SK-N-SH (cell line): Measurements from ENCODE around the gene RBCK1. TPM values are rescaled to one million over a fixed set of nuclear protein-coding genes. Genes with fewer than 3 reads are reported as not detected.

ENCODE experiments used
- CTCF ChIA-PET: fragments of 300-600, 350-600 bp; formaldehyde crosslinking; extraction: SDS; loops from one replicate; lab custom pipeline; 2021; lab: Yijun Ruan, JAX
- POLR2A ChIA-PET: fragments of 350-600 bp; sonication (Branson Sonifier 250); formaldehyde crosslinking; extraction: SDS; loops from one replicate; lab custom pipeline; 2020; ENCODE audit warnings: antibody characterized with exemption, inconsistent platforms; lab: Yijun Ruan, JAX
- DNase-seq: peaks from one replicate; pipeline ENCODE4 v3.0.0; 2012
- H2AFZ ChIP-seq: fragments of 200-600 bp; sonication (generic); 2 replicates; pipeline ENCODE4 v1.8.1; 2016; ENCODE audit warnings: antibody characterized with exemption, mild to moderate bottlenecking, low read depth
- H3F3A ChIP-seq: fragments of 200-600 bp; sonication (generic); replicated peaks from 2 replicates; pipeline ENCODE3; 2016; ENCODE audit warnings: antibody characterized with exemption, mild to moderate bottlenecking; ENCODE audit not compliant: insufficient read depth
- H3K27ac ChIP-seq, 2 experiments: fragments of 200-500 bp in 1 of 2; fragments of 200-600 bp in 1 of 2; sonication (Bioruptor generic) in 1 of 2; sonication (generic), shearing (Covaris generic) in 1 of 2; 2 replicates each; pipeline versions ENCODE4 v1.5.1 to v1.6.1; 2014 to 2016; ENCODE audit warnings: low read depth in 2 of 2, inconsistent platforms in 1 of 2, low read length in 1 of 2, mild to moderate bottlenecking in 1 of 2, mixed read lengths in 1 of 2
- H3K27me3 ChIP-seq: fragments of 200-600 bp; sonication (generic), shearing (Covaris generic); 2 replicates; pipeline ENCODE4 v1.6.1; 2016; ENCODE audit warnings: mixed run types; ENCODE audit not compliant: insufficient read depth
- H3K36me3 ChIP-seq, 2 experiments: fragments of 200-500 bp in 1 of 2; fragments of 200-600 bp in 1 of 2; sonication (Bioruptor generic) in 1 of 2; sonication (generic) in 1 of 2; replicated peaks in 1 of 2; 2 replicates each; pipeline versions ENCODE3 to v1.5.1; 2014 to 2016; ENCODE audit warnings: low read length in 1 of 2, mild to moderate bottlenecking in 1 of 2; ENCODE audit not compliant: insufficient read depth in 2 of 2, control insufficient read depth in 1 of 2
- H3K4me1 ChIP-seq, 2 experiments: fragments of 200-500 bp in 1 of 2; fragments of 200-600 bp in 1 of 2; sonication (Bioruptor generic) in 1 of 2; sonication (generic), shearing (Covaris generic) in 1 of 2; 2 replicates each; pipeline versions ENCODE4 v1.5.1 to v1.6.1; 2014 to 2016; ENCODE audit warnings: low read depth in 1 of 2, low read length in 1 of 2, mixed run types in 1 of 2; ENCODE audit not compliant: insufficient read depth in 2 of 2, control insufficient read depth in 1 of 2
- H3K4me2 ChIP-seq: fragments of 200-600 bp; sonication (generic), shearing (Covaris generic); 2 replicates; pipeline ENCODE4 v1.6.1; 2017; ENCODE audit warnings: mixed run types
- H3K4me3 ChIP-seq, 2 experiments: fragments of 200-500 bp in 1 of 2; fragments of 200-600 bp in 1 of 2; sonication (Bioruptor generic) in 1 of 2; sonication (generic), shearing (Covaris generic) in 1 of 2; 2 replicates each; pipeline versions ENCODE4 v1.5.1 to v1.8.1; 2014 to 2016; ENCODE audit warnings: low read depth in 2 of 2, inconsistent platforms in 1 of 2, low read length in 1 of 2, mild to moderate bottlenecking in 1 of 2, mixed read lengths in 1 of 2, moderate library complexity in 1 of 2
- H3K79me2 ChIP-seq: fragments of 200-600 bp; sonication (generic); 2 replicates; pipeline ENCODE4 v1.8.1; 2017; ENCODE audit warnings: mild to moderate bottlenecking; ENCODE audit not compliant: insufficient read depth
- H3K9ac ChIP-seq: fragments of 200-600 bp; sonication (generic); 2 replicates; pipeline ENCODE4 v1.6.1; 2017; ENCODE audit warnings: mixed run types
- H3K9me2 ChIP-seq: fragments of 200-600 bp; sonication (generic); 2 replicates; pipeline ENCODE4 v1.6.1; 2017; ENCODE audit warnings: mixed run types
- H3K9me3 ChIP-seq: fragments of 200-600 bp; sonication (generic); 2 replicates; pipeline ENCODE4 v1.6.1; 2017; ENCODE audit warnings: mixed run types, mild to moderate bottlenecking, moderate library complexity
- H4K20me1 ChIP-seq: fragments of 200-600 bp; sonication (generic); 2 replicates; pipeline ENCODE4 v1.6.1; 2017; ENCODE audit warnings: mild to moderate bottlenecking, mixed run types; ENCODE audit not compliant: insufficient read depth
- CHD2 ChIP-seq: fragments of 150-350 bp; IDR thresholded peaks from 2 replicates; pipeline ENCODE4 v1.6.1; 2018; ENCODE audit warnings: low read length; ENCODE audit not compliant: partially characterized antibody
- ELF1 ChIP-seq: IDR thresholded peaks from 2 replicates; pipeline ENCODE4 v1.4.0; 2012
- FOSL2 ChIP-seq: IDR thresholded peaks from 2 replicates; pipeline ENCODE4 v1.4.0; 2012; ENCODE audit warnings: low read depth, mild to moderate bottlenecking, moderate library complexity, borderline replicate concordance
- GABPA ChIP-seq: IDR thresholded peaks from 2 replicates; pipeline ENCODE4 v1.4.0; 2012; ENCODE audit warnings: low read depth, mild to moderate bottlenecking
- GATA2 ChIP-seq: sonication (generic); formaldehyde crosslinking; IDR thresholded peaks from 2 replicates; pipeline ENCODE4 v1.5.0; 2020; ENCODE audit warnings: mild to moderate bottlenecking, missing genetic modification reagents
- MEF2A ChIP-seq: IDR thresholded peaks from 2 replicates; pipeline ENCODE4 v1.4.0; 2012; ENCODE audit warnings: low read depth, borderline replicate concordance
- MXI1 ChIP-seq: IDR thresholded peaks from 2 replicates; pipeline ENCODE4 v1.6.1; 2012; ENCODE audit warnings: mild to moderate bottlenecking, low read depth, low read length, improper control_type of control experiment
- NFIC ChIP-seq: IDR thresholded peaks from 2 replicates; pipeline ENCODE4 v1.4.0; 2012; ENCODE audit warnings: borderline replicate concordance
- NRF1 ChIP-seq: IDR thresholded peaks from 2 replicates; pipeline ENCODE4 v1.6.1; 2012; ENCODE audit warnings: low read depth, mild to moderate bottlenecking, low read length
- REST ChIP-seq: IDR thresholded peaks from 2 replicates; pipeline ENCODE4 v1.6.1; 2012; ENCODE audit warnings: mild to moderate bottlenecking, low read depth, low read length, moderate library complexity
- RFX5 ChIP-seq: IDR thresholded peaks from 2 replicates; pipeline ENCODE4 v1.6.1; 2012; ENCODE audit warnings: mild to moderate bottlenecking, improper control_type of control experiment, low read length
- RXRA ChIP-seq: IDR thresholded peaks from 2 replicates; pipeline ENCODE4 v1.4.0; 2012; ENCODE audit warnings: low read depth, mild to moderate bottlenecking, borderline replicate concordance
- SMC3 ChIP-seq: IDR thresholded peaks from 2 replicates; pipeline ENCODE4 v1.6.1; 2012; ENCODE audit warnings: low read depth, low read length, improper control_type of control experiment
- TAF1 ChIP-seq: IDR thresholded peaks from 2 replicates; pipeline ENCODE4 v1.6.1; 2012; ENCODE audit warnings: low read depth, mild to moderate bottlenecking, low read length, moderate library complexity, borderline replicate concordance
- TEAD4 ChIP-seq: IDR thresholded peaks from 2 replicates; pipeline ENCODE4 v1.4.0; 2012; ENCODE audit warnings: mild to moderate bottlenecking, borderline replicate concordance; ENCODE audit not compliant: insufficient read depth
- USF1 ChIP-seq: IDR thresholded peaks from 2 replicates; pipeline ENCODE4 v1.4.0; 2012; ENCODE audit warnings: low read depth, borderline replicate concordance
- WGBS: methylation state at CpG from one replicate; pipeline ENCODE4 v1.1.6; 2017; ENCODE audit warnings: low lambda C conversion rate; 5-methylcytosine and 5-hydroxymethylcytosine counted together
- polyA plus RNA-seq, 3 experiments: library from polyadenylated mRNA; depleted of rRNA; stranded (reverse); fragments of >200 nt; gene quantifications; 2 replicates each; pipeline ENCODE4 v1.2.3, GENCODE V29; 2012
- TF ChIP-seq, protein P1 (sequence below): IDR thresholded peaks from 2 replicates; pipeline ENCODE4 v1.4.0; 2012; ENCODE audit warnings: low read depth
- TF ChIP-seq, protein P2 (sequence below): fragments of 150-350 bp; IDR thresholded peaks from 2 replicates; pipeline ENCODE4 v1.6.1; 2017; ENCODE audit warnings: antibody characterized with exemption, low read length, low read depth, borderline replicate concordance
- TF ChIP-seq, protein P3 (sequence below): fragments of 200-600 bp; sonication (generic); IDR thresholded peaks from 2 replicates; pipeline ENCODE4 v1.6.1; 2017; ENCODE audit warnings: antibody characterized with exemption, mild to moderate bottlenecking, moderate library complexity

The RBCK1 gene
- polyA plus RNA-seq, 1 of the 3 experiments (the other 2 are of a cell fraction): 105 TPM

- TF ChIP-seq MXI1 (no peak), MEF2A (no peak)
Observed at GRCh38 chr20:404088-404487, 4.0 kb upstream of the RBCK1 start (continued).

GRCh38 chr20:406200-407132 lies 1.6 kb upstream of the RBCK1 start:
- Histone ChIP-seq H3K36me3 (peaks cover 6 to 20% of the 10 kb centered on the region in 2 experiments), H3K9ac (no peak overlapping the region), H3K9me2 (no peaks in the 10 kb centered on the region), H3F3A (peaks cover 9% of the 10 kb centered on the region), H3K27me3 (no peaks in the 10 kb centered on the region), H4K20me1 (no peaks in the 10 kb centered on the region), H3K79me2 (peaks cover 33% of the 10 kb centered on the region)
- TF ChIP-seq USF1 (no peak), RFX5 (no peak), FOSL2 (no peak), SMC3 (no peak), MXI1 (no peak), TAF1 (no peak), GABPA (no peak), GATA2 (CRISPR knock-in tag) (no peak), NFIC (no peak), REST (no peak), MEF2A (no peak), ELF1 (no peak), NRF1 (no peak), RXRA (no peak), CHD2 (no peak), TEAD4 (no peak)
- TF ChIP-seq, protein P1, sequence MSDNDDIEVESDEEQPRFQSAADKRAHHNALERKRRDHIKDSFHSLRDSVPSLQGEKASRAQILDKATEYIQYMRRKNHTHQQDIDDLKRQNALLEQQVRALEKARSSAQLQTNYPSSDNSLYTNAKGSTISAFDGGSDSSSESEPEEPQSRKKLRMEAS: no peak
- TF ChIP-seq, protein P2, sequence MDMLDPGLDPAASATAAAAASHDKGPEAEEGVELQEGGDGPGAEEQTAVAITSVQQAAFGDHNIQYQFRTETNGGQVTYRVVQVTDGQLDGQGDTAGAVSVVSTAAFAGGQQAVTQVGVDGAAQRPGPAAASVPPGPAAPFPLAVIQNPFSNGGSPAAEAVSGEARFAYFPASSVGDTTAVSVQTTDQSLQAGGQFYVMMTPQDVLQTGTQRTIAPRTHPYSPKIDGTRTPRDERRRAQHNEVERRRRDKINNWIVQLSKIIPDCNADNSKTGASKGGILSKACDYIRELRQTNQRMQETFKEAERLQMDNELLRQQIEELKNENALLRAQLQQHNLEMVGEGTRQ: no peak
- TF ChIP-seq, protein P3, sequence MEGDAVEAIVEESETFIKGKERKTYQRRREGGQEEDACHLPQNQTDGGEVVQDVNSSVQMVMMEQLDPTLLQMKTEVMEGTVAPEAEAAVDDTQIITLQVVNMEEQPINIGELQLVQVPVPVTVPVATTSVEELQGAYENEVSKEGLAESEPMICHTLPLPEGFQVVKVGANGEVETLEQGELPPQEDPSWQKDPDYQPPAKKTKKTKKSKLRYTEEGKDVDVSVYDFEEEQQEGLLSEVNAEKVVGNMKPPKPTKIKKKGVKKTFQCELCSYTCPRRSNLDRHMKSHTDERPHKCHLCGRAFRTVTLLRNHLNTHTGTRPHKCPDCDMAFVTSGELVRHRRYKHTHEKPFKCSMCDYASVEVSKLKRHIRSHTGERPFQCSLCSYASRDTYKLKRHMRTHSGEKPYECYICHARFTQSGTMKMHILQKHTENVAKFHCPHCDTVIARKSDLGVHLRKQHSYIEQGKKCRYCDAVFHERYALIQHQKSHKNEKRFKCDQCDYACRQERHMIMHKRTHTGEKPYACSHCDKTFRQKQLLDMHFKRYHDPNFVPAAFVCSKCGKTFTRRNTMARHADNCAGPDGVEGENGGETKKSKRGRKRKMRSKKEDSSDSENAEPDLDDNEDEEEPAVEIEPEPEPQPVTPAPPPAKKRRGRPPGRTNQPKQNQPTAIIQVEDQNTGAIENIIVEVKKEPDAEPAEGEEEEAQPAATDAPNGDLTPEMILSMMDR: no peak
- TF ChIP-seq, all 33 proteins: peak for 0
- H3K4me2 ChIP-seq: peak overlapping the region; percentile 79; the same call in 1 of the 2 replicates
- peaks cover 4 to 18% of the 10 kb centered on the region in 2 experiments; a peak in 2 of 4 replicates for H3K4me1 ChIP-seq
- POLR2A ChIA-PET: interaction anchor here (0.5 to 1.4 kb wide), 5 partner anchors 19 to 923 kb away, joined by 3 to 15 read pairs (median 6); partner anchors contain the start of genes NRSN2 and TRIB3
- WGBS: 95% methylated on average over 9 of the region's 9 CpGs
- H3K9me3 ChIP-seq: no peaks in the 10 kb centered on the region
- no peak overlapping the region for H2AFZ ChIP-seq
- DNase-seq: no peak
- CTCF ChIA-PET: interaction anchor here (0.9 to 2.1 kb wide), 10 partner anchors 10 to 332 kb away, joined by 3 to 8 read pairs (median 4); partner anchors contain the start of gene TRIB3
- peak overlapping the region; percentile 66 to 81; a peak in 3 of 4 replicates for H3K27ac ChIP-seq
- no peak overlapping the region for H3K4me3 ChIP-seq
